Duodenal mucosa (tissue), 2 donors: ENCODE results near the gene SORCS2.

Experiments
- H3K27ac ChIP-seq: one replicate; pipeline ENCODE4 v1.7.0; 2013; ENCODE audit warnings: low read depth, low read length
- H3K27me3 ChIP-seq, 2 donors: one replicate each; pipeline ENCODE4 v1.7.0; 2013; ENCODE audit warnings: low read length in 2 of 2, control low read depth in 1 of 2; ENCODE audit not compliant: insufficient read depth in 2 of 2, control insufficient read depth in 1 of 2
- H3K36me3 ChIP-seq, 2 donors: one replicate each; pipeline ENCODE4 v1.7.0; 2013; ENCODE audit warnings: low read length in 2 of 2, control low read depth in 1 of 2; ENCODE audit not compliant: insufficient read depth in 2 of 2, control insufficient read depth in 1 of 2
- H3K4me1 ChIP-seq, 2 donors: one replicate each; pipeline ENCODE4 v1.7.0; 2013; ENCODE audit warnings: low read length in 2 of 2, control low read depth in 1 of 2; ENCODE audit not compliant: insufficient read depth in 2 of 2, control insufficient read depth in 1 of 2
- H3K4me3 ChIP-seq, 2 donors: one replicate each; pipeline ENCODE4 v1.7.0; 2013; ENCODE audit warnings: low read length in 2 of 2, low read depth in 1 of 2
- H3K9ac ChIP-seq, 2 donors: one replicate each; pipeline ENCODE4 v1.7.0; 2013; ENCODE audit warnings: low read length in 2 of 2, low read depth in 1 of 2
- H3K9me3 ChIP-seq, 2 donors: one replicate each; pipeline ENCODE4 v1.7.0; 2013; ENCODE audit warnings: low read length in 2 of 2, control low read depth in 1 of 2; ENCODE audit not compliant: control insufficient read depth in 1 of 2

The SORCS2 gene

GRCh38 chr4:7498446-7499200 lies 306.3 kb downstream of the SORCS2 start:
- no peak overlapping the region for H3K9ac ChIP-seq
- H3K4me1 ChIP-seq, result no peaks in the 10 kb centered on the region
- H3K9me3 ChIP-seq, result no peaks in the 10 kb centered on the region
- no peak overlapping the region for H3K4me3 ChIP-seq
- H3K36me3 ChIP-seq, result no peaks in the 10 kb centered on the region
- no peaks in the 10 kb centered on the region for H3K27me3 ChIP-seq
- no peak overlapping the region for H3K27ac ChIP-seq

GRCh38 chr4:7499661-7500060 lies 307.3 kb downstream of the SORCS2 start:
- Histone ChIP-seq H3K9me3 (no peaks in the 10 kb centered on the region), H3K4me3 (no peak overlapping the region), H3K4me1 (no peaks in the 10 kb centered on the region), H3K9ac (no peak overlapping the region), H3K27me3 (no peaks in the 10 kb centered on the region), H3K36me3 (no peaks in the 10 kb centered on the region), H3K27ac (no peak overlapping the region)

GRCh38 chr4:7500404-7500803 lies 308.1 kb downstream of the SORCS2 start:
- H3K36me3 ChIP-seq, result no peaks in the 10 kb centered on the region
- no peaks in the 10 kb centered on the region for H3K4me1 ChIP-seq
- no peak overlapping the region for H3K27ac ChIP-seq
- H3K4me3 ChIP-seq, result no peak overlapping the region
- H3K27me3 ChIP-seq, result no peaks in the 10 kb centered on the region
- no peaks in the 10 kb centered on the region for H3K9me3 ChIP-seq
- H3K9ac ChIP-seq, result no peak overlapping the region

GRCh38 chr4:7501314-7501713 lies 309.0 kb downstream of the SORCS2 start:
- Histone ChIP-seq H3K9ac (no peak overlapping the region), H3K36me3 (no peaks in the 10 kb centered on the region), H3K27ac (no peak overlapping the region), H3K4me3 (no peak overlapping the region), H3K9me3 (no peaks in the 10 kb centered on the region), H3K4me1 (no peaks in the 10 kb centered on the region), H3K27me3 (no peaks in the 10 kb centered on the region)

- H3K27ac ChIP-seq, result no peak overlapping the region
- no peaks in the 10 kb centered on the region for H3K9me3 ChIP-seq
- no peaks in the 10 kb centered on the region for H3K27me3 ChIP-seq
- H3K4me3 ChIP-seq, result no peak overlapping the region
- H3K9ac ChIP-seq, result no peak overlapping the region
- no peaks in the 10 kb centered on the region for H3K36me3 ChIP-seq
- no peaks in the 10 kb centered on the region for H3K4me1 ChIP-seq
Observed at GRCh38 chr4:7501873-7502272, 309.5 kb downstream of the SORCS2 start.

GRCh38 chr4:7503559-7504249 lies 311.4 kb downstream of the SORCS2 start:
- no peak overlapping the region for H3K9ac ChIP-seq
- no peaks in the 10 kb centered on the region for H3K27me3 ChIP-seq
- no peaks in the 10 kb centered on the region for H3K9me3 ChIP-seq
- H3K36me3 ChIP-seq, result no peaks in the 10 kb centered on the region
- no peaks in the 10 kb centered on the region for H3K4me1 ChIP-seq
- no peak overlapping the region for H3K27ac ChIP-seq
- H3K4me3 ChIP-seq, result no peak overlapping the region

GRCh38 chr4:7505116-7505900 lies 313.0 kb downstream of the SORCS2 start:
- no peak overlapping the region for H3K27ac ChIP-seq
- no peaks in the 10 kb centered on the region for H3K9me3 ChIP-seq
- no peaks in the 10 kb centered on the region for H3K4me1 ChIP-seq
- H3K4me3 ChIP-seq, result no peak overlapping the region
- H3K9ac ChIP-seq, result no peak overlapping the region
- no peaks in the 10 kb centered on the region for H3K36me3 ChIP-seq
- no peaks in the 10 kb centered on the region for H3K27me3 ChIP-seq

- H3K9ac ChIP-seq, result no peak overlapping the region
- no peaks in the 10 kb centered on the region for H3K27me3 ChIP-seq
- H3K36me3 ChIP-seq, result no peaks in the 10 kb centered on the region
- H3K4me1 ChIP-seq, result no peaks in the 10 kb centered on the region
- no peak overlapping the region for H3K4me3 ChIP-seq
- H3K9me3 ChIP-seq, result no peaks in the 10 kb centered on the region
- no peak overlapping the region for H3K27ac ChIP-seq
Observed at GRCh38 chr4:7506119-7506518, 313.8 kb downstream of the SORCS2 start.

- Histone ChIP-seq H3K27me3 (no peaks in the 10 kb centered on the region), H3K4me3 (no peak overlapping the region), H3K4me1 (no peaks in the 10 kb centered on the region), H3K9me3 (no peaks in the 10 kb centered on the region), H3K27ac (no peak overlapping the region), H3K36me3 (no peaks in the 10 kb centered on the region), H3K9ac (no peak overlapping the region)
Observed at GRCh38 chr4:7506572-7506971, 314.2 kb downstream of the SORCS2 start.

GRCh38 chr4:7507381-7507780 lies 315.0 kb downstream of the SORCS2 start:
- Histone ChIP-seq H3K4me1 (no peaks in the 10 kb centered on the region), H3K27me3 (no peaks in the 10 kb centered on the region), H3K9me3 (no peaks in the 10 kb centered on the region), H3K27ac (no peak overlapping the region), H3K4me3 (no peak overlapping the region), H3K36me3 (no peaks in the 10 kb centered on the region), H3K9ac (no peak overlapping the region)
